Stimulated activated CD8-positive, alpha-beta memory T cell treated with anti-CD3 and anti-CD28 coated beads, Interleukin-12 subunit alpha, Interleukin-12 subunit beta, amount 100 ng/mL, for 1 hour (primary cell): Measurements from ENCODE around the gene XPO5.
A peak's percentile ranks its signal among the peaks of the same experiment; 100 is the strongest.
"Not testable (repeated sequence)": the region's sequence is repeated elsewhere in the genome, so short reads cannot be mapped to it uniquely, and the experiment has no call there.

Experiments
- DNase-seq: peaks from one replicate; pipeline ENCODE4 v3.0.0-alpha.2; 2020; ENCODE audit warnings: low read depth

Gene XPO5

DNA sequence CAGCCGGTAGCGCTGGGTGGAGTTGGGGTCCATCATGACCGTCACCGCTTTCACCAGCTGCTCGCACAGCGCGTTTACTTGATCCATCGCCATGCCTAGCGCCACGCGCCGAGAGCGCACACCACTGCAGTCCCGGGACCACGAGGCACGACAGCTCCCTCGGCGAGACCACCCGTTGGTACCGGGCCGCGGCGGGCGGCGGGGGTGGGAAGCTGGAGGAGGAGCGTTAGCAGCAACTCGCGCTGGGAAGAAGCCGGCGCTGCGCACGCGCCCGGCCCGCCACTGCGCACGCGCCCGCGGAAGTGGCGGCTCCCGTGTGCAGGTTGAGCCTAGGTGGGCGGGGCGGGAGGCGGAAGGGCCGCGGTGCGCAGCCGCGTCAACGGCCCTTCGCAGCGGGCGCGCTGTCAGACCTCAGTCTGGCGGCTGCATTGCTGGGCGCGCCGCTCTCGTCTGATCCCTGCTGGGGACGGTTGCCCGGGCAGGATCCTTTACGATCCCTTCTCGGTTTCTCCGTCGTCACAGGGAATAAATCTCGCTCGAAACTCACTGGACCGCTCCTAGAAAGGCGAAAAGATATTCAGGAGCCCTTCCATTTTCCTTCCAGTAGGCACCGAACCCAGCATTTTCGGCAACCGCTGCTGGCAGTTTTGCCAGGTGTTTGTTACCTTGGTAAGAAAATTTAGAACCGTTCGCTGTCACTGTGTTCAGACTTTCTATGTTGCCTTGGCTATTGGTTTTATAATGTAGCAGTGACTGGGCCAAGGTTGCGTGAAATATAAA is at the start of gene XPO5, which contains the start of gene POLH:
XPO5 (minus strand) TSS at position 267 of the 780 bp plus-strand sequence; CDS start at position 93, 174 bp downstream.
POLH (plus strand) TSS at position 414 of the 780 bp plus-strand sequence. CDS start 6,135 bp downstream, outside the sequence.
- DNase-seq: peak; percentile 84

DNA sequence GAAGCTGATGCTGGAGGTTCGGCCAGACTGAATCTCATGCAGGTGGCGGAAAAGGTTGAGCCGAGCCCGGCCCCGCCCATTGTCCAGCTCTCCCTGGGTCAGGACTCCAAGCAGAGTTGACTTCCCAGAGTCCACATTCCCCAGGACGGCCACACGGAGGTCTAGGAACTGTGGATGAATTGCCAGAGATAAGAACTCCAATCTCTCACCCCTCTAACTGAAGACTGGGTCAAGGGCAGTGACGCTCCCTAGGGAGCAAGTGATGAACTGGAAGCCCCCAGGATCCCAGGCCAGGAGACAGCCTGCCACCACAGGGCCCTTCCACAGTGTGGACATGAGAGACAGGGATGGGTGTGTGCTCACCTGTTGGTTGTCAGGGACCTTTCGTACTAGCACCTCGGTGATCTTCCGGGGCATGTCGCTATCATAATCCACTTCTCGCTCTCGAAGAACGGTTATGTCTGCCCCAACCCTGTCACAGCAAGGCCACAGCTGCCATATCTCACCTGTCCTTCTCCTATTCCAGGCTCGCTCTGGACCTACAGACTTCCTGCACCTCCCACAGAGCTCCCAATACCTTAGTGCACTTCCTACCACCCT is 49.7 kb upstream of the XPO5 start:
- DNase-seq: no peak

- DNase-seq: no peak
Measured at GRCh38 chr6:43624786-43625288, 49.0 kb upstream of the XPO5 start.

GRCh38 chr6:43623880-43624785 is 48.3 kb upstream of the XPO5 start:
- DNase-seq: no peak

DNA sequence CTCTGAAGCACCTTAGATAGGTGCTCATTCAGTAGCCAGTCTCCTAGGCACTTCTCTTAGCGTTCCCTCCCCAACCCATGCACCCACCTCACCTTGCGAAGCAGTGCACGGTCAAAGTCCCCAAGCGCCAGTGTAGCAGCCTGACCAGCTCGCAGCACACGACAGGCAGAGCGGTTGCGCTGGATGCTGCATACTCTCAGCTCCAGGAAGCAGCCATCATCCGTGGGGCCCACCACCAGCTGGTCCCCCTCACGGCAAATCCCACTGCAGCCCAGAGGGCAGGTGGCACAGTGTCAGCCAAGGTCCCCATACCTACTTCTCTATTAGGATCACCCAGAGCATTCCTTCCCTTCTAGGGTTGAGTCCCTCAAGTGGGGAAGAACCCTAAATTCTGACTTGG is 46.7 kb upstream of the XPO5 start:
- no peak for DNase-seq

DNA sequence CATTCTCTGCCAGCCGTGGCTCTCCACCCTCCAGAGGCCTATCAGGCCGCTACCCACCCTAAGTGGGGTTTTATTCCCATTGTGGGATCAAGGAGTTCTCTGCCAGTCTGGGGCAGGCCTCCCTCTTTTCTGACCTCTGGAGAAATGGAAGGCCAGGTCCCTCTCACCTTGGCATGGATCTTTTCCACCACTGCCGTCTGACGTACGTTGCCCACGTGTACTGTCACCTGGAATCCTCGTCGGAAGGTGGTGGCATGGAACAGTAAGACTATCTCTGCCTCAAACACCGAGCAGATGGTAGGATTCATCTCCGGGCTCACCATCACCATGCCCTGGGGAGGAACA is 46.0 kb upstream of the XPO5 start:
- DNase-seq: no peak

DNA sequence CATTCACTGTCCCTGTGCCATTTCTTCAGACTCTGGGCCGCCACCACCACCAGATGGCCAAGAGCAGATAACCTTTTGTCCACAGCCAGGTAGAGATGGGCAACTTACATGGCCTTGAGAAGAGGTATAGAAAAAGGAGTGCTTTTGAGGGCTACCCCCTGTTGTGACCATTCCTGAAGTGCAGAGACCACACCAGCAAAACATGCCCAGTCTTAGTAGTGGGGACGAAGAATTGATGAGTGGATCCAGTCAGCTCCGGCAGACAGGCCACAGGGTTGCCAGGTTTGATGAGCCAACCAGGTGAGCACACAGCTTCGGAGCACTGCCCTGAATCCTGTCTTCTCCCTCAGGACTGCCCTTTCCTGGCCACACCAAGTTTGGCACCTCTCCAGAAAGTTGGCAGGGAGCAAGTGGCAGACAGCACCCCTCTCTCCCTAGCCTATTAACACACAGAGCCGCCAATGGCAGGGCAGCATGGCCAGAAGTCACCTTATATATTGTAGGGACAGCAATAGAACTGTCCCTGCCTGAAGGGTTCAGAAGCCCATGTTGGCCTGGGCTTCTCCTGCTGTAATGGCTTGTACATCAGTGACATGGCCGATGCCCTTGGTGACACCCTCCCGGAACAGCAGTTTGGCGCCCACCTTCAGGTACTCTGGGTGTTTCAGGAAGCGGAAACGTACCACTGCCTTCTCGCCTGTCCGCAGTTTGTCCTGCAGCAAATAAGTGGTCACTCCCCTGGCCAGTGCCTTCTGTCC is 45.4 kb upstream of the XPO5 start:
- no peak for DNase-seq

GRCh38 chr6:43616725-43617472 is 41.1 kb upstream of the XPO5 start:
- DNase-seq: no peak

- no peak for DNase-seq
Measured at GRCh38 chr6:43614396-43614730, 38.5 kb upstream of the XPO5 start.

DNA sequence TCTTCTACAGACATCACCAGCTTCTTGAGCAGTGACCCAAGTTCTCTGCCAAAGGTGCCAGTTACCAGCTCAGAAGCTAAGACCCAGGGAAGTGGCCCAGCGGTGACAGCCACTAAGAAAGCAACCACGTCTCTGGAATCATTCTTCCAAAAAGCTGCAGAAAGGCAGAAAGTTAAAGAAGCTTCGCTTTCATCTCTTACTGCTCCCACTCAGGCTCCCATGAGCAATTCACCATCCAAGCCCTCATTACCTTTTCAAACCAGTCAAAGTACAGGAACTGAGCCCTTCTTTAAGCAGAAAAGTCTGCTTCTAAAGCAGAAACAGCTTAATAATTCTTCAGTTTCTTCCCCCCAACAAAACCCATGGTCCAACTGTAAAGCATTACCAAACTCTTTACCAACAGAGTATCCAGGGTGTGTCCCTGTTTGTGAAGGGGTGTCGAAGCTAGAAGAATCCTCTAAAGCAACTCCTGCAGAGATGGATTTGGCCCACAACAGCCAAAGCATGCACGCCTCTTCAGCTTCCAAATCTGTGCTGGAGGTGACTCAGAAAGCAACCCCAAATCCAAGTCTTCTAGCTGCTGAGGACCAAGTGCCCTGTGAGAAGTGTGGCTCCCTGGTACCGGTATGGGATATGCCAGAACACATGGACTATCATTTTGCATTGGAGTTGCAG is 38.0 kb upstream of the XPO5 start:
- no peak for DNase-seq

- no peak for DNase-seq
Measured at GRCh38 chr6:43610431-43610830, 34.6 kb upstream of the XPO5 start.

GRCh38 chr6:43609402-43609801 is 33.6 kb upstream of the XPO5 start:
- DNase-seq: no peak

DNA sequence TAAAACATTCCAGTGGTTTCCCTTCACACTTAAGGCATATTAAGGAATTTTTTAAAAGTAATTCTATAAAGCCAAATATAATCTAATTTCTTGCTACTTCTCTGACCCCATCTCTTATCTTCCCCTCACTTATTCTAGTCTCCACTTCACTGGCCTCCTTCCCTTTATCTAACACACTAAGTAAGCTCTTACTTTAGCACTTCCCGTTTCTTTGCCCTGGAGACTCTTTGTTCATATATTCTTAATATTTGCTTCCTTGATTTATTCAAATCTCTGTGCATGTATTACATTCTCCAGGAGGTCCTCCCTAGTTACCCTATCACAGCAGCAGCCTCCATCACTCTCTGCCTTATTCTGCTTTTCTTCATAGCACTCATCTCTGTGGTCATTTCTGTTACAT is 33.0 kb upstream of the XPO5 start:
- no peak for DNase-seq

DNA sequence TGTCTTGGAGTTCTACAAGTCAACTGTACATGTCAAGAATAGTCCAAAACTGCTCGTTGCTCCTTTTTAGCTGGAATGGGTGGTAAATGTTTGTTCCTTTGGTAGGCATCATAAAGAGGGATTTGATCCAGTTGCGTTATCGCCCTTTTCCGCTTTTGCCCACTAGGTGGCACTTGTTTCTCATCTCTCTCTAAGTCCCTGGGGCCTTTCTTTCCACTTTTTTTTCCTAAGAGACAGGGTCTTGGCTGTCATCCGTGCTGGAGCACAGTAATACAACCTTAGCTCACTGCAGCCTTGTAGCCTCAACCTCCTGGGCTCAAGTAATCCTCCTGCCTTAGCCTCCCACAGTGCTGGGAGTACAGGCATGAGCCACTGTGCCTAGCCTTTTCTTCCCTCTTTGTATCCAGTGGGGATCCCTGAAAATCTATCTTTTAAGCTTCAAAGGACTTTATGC is 32.5 kb upstream of the XPO5 start:
- DNase-seq: peak; percentile 34

DNA sequence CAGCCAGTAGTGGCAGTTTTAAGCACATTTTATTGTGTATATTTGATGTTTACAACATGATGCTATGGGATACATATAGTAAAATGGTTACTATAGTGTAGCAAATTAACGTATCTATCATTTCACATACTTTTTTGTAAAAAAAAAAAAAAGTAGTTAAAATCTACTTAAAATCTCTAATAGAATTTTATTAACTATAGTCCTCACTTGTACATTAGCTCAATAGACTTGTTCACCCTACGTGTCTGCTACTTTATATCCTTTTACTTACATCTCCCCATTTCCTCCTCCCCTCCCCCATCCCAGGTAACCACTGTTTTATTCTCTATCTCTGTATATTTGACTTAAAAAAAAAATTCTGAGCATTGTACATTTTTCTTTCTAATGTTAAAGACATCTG is 30.2 kb upstream of the XPO5 start:
- DNase-seq: no peak

- DNase-seq: no peak
Measured at GRCh38 chr6:43604174-43604573, 28.3 kb upstream of the XPO5 start.

DNA sequence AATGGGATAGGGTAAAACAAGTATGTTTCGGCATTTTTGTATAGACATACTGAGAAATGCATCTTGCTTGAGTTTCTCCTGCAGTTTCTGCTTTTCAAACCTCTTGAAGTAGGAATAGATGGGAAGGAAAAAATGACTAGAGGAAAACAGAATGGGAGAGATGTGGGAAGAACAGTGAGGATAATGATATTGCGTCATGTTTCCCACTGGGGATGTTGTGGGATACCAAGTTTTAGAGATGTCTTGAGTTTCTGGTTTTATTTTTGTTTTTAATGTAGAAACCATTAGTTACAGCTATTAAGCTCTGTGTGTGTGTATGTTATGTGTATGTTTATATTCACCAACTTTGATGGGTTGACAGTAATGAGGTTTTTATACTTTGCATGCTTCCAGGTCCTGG is 24.8 kb upstream of the XPO5 start:
- DNase-seq: no peak

DNA sequence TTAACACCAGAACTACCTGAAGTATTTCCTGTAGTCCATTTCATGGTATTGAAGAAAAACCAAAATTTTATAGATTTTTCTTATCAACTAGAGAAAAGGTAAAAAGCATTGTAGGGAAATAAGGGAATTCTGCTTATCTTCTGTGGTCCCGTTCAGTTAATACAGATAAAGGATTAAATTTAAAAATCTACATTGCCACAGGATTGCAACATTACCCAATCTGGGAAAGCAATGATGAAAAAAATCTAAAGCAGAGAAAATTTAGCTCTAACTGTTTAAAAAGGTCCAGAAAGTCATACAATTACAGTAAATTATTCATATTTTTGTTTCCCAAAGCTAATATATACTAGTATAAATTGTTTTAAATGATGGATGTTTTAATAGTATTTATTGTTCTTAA is 18.1 kb upstream of the XPO5 start:
- DNase-seq: no peak

DNA sequence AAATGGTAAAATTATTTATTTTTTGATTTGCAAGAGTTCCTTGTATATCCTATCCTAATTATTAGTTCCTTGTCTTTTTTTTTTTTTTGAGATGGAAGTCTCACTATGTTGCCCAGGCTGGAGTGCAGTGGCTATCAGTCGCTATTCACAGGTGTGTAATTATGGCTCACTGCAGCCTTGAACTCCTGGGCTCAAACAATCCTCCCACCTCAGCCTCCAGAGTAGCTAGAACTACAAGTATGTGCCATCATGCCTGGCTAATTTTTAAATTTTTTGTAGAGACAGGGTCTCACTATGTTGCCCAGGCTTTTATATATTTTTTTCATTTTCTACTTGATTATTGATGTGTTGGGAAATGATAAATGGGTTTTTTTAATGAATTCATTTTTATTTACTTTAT is 13.7 kb upstream of the XPO5 start:
- DNase-seq: not testable (repeated sequence)

- DNase-seq: no peak
Measured at GRCh38 chr6:43588194-43588593, 12.4 kb upstream of the XPO5 start.
